NOMO-1 (cell line): ENCODE results near the gene VDR.
A peak's percentile ranks its signal among the peaks of the same experiment; 100 is the strongest.
"Not testable (repeated sequence)": the region's sequence is repeated elsewhere in the genome, so short reads cannot be mapped to it uniquely, and the experiment has no call there.

Source experiments
- DNase-seq, 2 experiments: peaks; one replicate each; lab custom pipeline; 2025; ENCODE audit not compliant: unreplicated experiment in 2 of 2; lab: John Stamatoyannopoulos, UW

Gene VDR

GRCh38 chr12:47817272-47818006 lies 87.4 kb downstream of the VDR start:
- no peak for DNase-seq

DNA sequence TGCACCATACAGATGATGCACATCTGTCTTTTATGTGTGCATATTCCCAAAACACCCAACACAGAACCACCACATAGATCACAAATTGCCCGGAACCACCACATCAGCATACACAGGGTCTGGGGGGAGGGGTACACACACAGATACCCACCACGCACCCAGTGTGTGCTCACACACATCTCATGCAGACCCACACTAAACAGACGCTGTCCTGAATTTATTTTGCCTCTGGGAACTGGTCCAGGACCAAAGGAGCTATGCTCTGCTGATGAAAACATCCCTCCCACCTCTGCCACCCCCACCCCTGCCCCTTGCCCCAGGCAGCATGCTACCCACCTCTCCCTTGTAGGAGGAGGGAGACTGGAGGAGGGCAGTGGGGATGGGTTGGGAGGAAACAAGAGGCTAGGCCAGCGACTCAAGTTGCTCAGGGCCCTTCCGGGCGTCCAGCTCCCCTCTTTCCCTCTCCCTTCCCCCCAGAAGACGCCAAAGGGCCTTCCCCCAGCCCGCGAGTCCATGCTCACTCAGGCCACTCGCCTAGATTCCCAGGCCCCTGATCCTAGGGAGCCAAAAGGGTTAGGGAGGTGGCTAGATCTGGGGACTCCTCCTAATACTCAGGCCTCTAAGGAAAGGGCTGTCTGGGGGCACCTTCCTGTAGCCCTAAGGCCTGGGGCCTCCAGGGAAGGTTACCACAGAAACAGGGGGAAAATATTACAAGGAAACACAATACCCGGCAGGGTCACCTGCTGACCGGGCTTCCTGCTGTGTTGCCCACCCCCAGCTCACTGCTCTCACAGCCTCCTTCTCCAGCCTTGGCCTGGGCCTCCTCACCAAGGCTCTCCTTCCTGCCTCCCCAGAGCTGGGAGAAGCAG lies 88.2 kb downstream of the VDR start:
- no peak for DNase-seq

GRCh38 chr12:47815447-47815846 lies 89.3 kb downstream of the VDR start:
- DNase-seq = not testable (repeated sequence)

GRCh38 chr12:47814539-47815170 lies 90.1 kb downstream of the VDR start:
- no peak for DNase-seq

DNA sequence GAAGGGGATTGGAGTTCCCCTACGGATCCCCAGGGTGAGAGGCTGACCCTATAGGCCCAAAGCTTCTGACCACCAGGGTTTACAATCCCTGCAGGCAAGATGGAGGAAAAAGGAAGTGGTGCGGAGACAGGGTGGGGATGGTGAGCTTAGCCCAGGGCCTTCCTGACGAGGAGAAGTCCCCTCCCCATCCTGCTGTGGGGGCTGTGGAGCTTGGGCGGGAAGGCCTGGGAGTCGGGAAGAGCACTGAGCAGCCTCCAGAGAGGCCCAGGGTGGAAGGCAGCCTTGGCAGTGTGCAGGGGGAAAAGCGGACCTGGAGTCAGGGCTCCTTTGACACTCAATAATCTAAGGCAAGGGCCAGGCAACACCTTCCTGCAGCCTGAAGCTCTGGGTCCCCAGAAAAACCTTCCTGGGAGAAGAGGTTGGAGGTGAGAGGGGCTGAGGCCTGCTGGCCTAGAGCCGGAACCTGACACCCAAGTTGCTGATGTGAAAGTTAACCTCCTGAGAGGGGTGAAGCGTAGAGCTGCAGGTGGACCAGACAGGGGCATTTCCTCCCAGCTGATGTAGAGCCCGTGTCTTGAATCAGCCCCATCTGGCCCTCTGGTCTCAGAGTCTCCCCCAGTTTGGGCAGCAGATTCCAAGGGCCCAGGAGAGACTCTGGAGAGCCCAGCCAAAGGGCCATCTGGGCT lies 91.1 kb downstream of the VDR start:
- peak; percentile 68 to 73 for DNase-seq

- DNase-seq = peak; percentile 89 to 91
Measured at GRCh38 chr12:47812797-47813510, 91.8 kb downstream of the VDR start.

- DNase-seq = no peak
Measured at GRCh38 chr12:47811581-47812484, 93.0 kb downstream of the VDR start.

GRCh38 chr12:47811072-47811396 lies 93.8 kb downstream of the VDR start:
- DNase-seq = no peak

DNA sequence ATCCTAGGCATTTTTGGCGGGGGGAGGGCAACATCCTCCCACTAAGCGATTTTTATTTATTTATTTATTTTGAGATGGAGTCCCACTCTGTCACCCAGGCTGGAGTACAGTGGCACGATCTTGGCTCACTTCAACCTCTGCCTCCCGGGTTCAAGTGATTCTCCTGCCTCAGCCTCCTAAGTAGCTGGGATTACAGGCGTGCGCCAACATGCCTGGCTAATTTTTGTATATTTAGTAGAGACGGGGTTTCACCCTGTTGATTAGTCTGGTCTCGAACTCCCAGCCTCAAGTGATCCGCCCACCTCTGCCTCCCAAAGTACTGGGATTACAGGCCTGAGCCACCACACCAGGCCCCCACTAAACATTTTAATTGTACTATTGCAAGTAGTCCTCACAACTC lies 95.3 kb downstream of the VDR start:
- not testable (repeated sequence) for DNase-seq

DNA sequence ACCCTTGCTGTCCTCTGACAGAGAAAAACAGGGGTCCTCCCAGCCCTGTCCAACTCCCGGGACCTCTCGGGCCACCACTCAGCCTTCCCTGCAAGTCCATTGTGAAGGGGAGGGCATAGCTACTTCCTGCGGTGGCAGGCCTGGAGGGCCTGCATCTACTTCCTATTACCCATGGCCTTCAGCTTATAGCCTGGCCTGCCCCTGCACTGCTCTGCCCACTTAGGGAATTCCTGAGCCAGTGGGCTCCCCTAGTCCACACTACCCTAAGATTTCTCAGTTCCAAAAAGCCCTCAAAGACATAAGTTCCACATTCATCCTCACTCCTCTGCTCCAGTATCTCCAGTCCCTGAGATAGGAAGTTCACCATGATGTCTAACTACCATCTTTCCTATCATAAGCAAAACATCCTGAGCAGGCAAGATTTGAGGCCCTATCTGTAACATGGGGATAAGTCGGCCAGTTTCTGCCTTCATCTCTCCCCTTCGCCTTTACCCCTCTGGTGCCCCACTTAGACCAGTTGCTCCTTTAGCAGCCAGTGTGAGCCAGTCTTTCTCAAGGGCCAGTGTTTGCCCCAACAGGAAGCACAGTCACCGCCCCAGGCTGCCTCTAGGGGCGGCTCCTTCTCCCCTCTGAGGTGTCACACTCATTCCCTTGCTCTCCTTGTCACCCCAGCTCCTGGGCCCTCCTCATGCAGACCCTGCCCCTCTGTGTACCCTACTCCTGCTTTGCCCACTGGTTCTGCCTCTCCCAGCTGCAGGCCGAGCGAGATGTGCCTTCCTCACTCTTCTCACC lies 96.0 kb downstream of the VDR start:
- peak; percentile 72 for DNase-seq

DNA sequence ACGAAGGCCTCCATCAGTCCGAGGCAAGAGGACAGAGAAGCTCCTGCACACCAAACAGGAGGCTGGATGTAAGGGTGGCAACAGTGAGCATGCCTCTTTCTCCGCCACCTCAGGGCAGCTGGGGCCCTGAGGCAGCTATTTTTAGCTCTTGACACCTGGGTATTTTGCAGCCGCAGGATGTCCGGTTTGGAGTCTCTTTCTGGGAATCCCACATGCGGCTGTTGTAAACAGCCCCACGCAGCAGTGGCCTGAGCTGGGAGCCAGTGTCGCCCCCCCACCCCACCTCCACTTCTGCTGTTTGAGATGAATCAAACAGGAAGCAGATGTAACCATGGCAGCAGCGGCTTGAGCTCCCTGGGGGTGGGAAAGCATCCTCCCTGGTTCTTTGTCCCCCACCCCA lies 96.7 kb downstream of the VDR start:
- DNase-seq = peak in 1 of 2 experiments; percentile 28

- no peak for DNase-seq
Measured at GRCh38 chr12:47807338-47807737, 97.5 kb downstream of the VDR start.

- no peak for DNase-seq
Measured at GRCh38 chr12:47805417-47805816, 99.4 kb downstream of the VDR start.

- DNase-seq = no peak
Measured at GRCh38 chr12:47804171-47804570, 100.6 kb downstream of the VDR start.

GRCh38 chr12:47803191-47803875 lies 101.5 kb downstream of the VDR start:
- peak in 1 of 2 experiments; percentile 39 for DNase-seq

DNA sequence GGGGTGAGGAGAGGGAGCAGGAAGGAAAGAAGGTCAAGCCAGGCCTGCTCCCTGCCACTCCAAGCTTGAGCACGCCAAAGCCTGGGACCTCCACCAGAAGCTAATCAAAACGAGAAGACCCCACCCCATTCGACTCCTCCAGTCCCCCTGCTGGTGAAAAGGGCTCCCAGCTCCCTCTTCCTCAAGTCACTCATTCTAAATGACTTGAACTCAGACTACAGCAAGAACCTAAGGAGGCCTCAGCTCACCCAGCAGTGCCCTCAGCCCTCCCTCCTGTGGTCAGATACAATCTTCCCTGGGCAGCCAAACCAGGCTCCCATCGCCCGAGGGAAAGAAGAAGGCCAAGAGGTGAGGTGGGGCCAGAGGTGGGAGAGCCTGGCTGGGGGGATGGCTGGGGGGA lies 102.5 kb downstream of the VDR start:
- DNase-seq = no peak

GRCh38 chr12:47801904-47802246 lies 102.9 kb downstream of the VDR start:
- DNase-seq = no peak
